H54 (cell line): ENCODE data around the gene MYLK4.

Source experiments
- DNase-seq: peaks from one replicate; pipeline ENCODE4 v3.0.0; 2011; ENCODE audit warnings: low spot score, mixed read lengths; ENCODE audit not compliant: insufficient read length
- FAIRE-seq: peaks from 3 replicates; lab custom pipeline; 2011; peaks lifted over from hg19 to GRCh38; lab: Jason Lieb, UNC
- POLR2A ChIP-seq: IDR thresholded peaks from 2 replicates; pipeline ENCODE4 v1.6.1; 2011; ENCODE audit warnings: low read depth, mild to moderate bottlenecking, low read length

MYLK4 gene

GRCh38 chr6:2744209-2744771 is 6.4 kb downstream of the MYLK4 start:
- no peak for TF ChIP-seq POLR2A
- FAIRE-seq = no peak
- no peak for DNase-seq

GRCh38 chr6:2743280-2744208 is 7.2 kb downstream of the MYLK4 start:
- FAIRE-seq (no peak), DNase-seq (no peak)
- no peak for TF ChIP-seq POLR2A

- no peak for DNase-seq
- TF ChIP-seq POLR2A = no peak
- no peak for FAIRE-seq
Observed at GRCh38 chr6:2741756-2742155, 9.0 kb downstream of the MYLK4 start.

- FAIRE-seq = no peak
- no peak for DNase-seq
- no peak for TF ChIP-seq POLR2A
Observed at GRCh38 chr6:2740581-2740980, 10.1 kb downstream of the MYLK4 start.

- FAIRE-seq = peak; percentile 80
- no peak for TF ChIP-seq POLR2A
- DNase-seq = no peak
Observed at GRCh38 chr6:2739335-2739734, 11.4 kb downstream of the MYLK4 start.

GRCh38 chr6:2738373-2738979 is 12.2 kb downstream of the MYLK4 start:
- no peak for TF ChIP-seq POLR2A
- FAIRE-seq (peak; percentile 92), DNase-seq (peak; percentile 35)

GRCh38 chr6:2737885-2738284 is 12.8 kb downstream of the MYLK4 start:
- FAIRE-seq (no peak), DNase-seq (no peak)
- no peak for TF ChIP-seq POLR2A

- no peak for TF ChIP-seq POLR2A
- no peak for FAIRE-seq
- DNase-seq = no peak
Observed at GRCh38 chr6:2734488-2735166, 16.1 kb downstream of the MYLK4 start.

- FAIRE-seq (no peak), DNase-seq (no peak)
- no peak for TF ChIP-seq POLR2A
Observed at GRCh38 chr6:2733736-2734480, 16.8 kb downstream of the MYLK4 start.

GRCh38 chr6:2733324-2733723 is 17.4 kb downstream of the MYLK4 start:
- no peak for FAIRE-seq
- TF ChIP-seq POLR2A = no peak
- no peak for DNase-seq

GRCh38 chr6:2732503-2733089 is 18.1 kb downstream of the MYLK4 start:
- DNase-seq (no peak), FAIRE-seq (no peak)
- TF ChIP-seq POLR2A = no peak

- no peak for TF ChIP-seq POLR2A
- DNase-seq (no peak), FAIRE-seq (no peak)
Observed at GRCh38 chr6:2731281-2731909, 19.3 kb downstream of the MYLK4 start.

GRCh38 chr6:2730353-2731107 is 20.2 kb downstream of the MYLK4 start:
- DNase-seq = no peak
- no peak for FAIRE-seq
- no peak for TF ChIP-seq POLR2A
